NCI-H1048 (cell line): Measurements from ENCODE around the gene GJA3.

ENCODE experiments used
- DNase-seq: peaks from one replicate; lab custom pipeline; 2025; lab: John Stamatoyannopoulos, UW

GJA3 gene

GRCh38 chr13:20160306-20161274, at the start of gene GJA3:
Gene GJA3, minus strand, starts transcription at chr13:20161052. Its CDS starts 17,764 bp downstream, at chr13:20143288.
- DNase-seq, result no peak

GRCh38 chr13:20209948-20210347, 49.1 kb upstream of the GJA3 start:
- no peak for DNase-seq

- DNase-seq, result no peak
Observed at GRCh38 chr13:20206698-20207235, 45.9 kb upstream of the GJA3 start.

GRCh38 chr13:20206065-20206697, 45.3 kb upstream of the GJA3 start:
- DNase-seq, result no peak

- no peak for DNase-seq
Observed at GRCh38 chr13:20198781-20199180, 37.9 kb upstream of the GJA3 start.

GRCh38 chr13:20197361-20197834, 36.5 kb upstream of the GJA3 start:
- DNase-seq, result peak; percentile 4

GRCh38 chr13:20195801-20196200, 34.9 kb upstream of the GJA3 start:
- DNase-seq, result no peak

GRCh38 chr13:20193907-20194631, 33.2 kb upstream of the GJA3 start:
- DNase-seq, result no peak

- DNase-seq, result no peak
Observed at GRCh38 chr13:20193162-20193906, 32.5 kb upstream of the GJA3 start.

GRCh38 chr13:20192836-20193161, 31.9 kb upstream of the GJA3 start, which contains the start of gene GJB2:
Gene GJB2, minus strand, starts transcription at chr13:20192938. Its CDS starts 3,357 bp downstream, at chr13:20189581.
- DNase-seq, result no peak

- DNase-seq, result no peak
Observed at GRCh38 chr13:20192158-20192835, 31.4 kb upstream of the GJA3 start.

- no peak for DNase-seq
Observed at GRCh38 chr13:20191311-20192157, 30.7 kb upstream of the GJA3 start.

- DNase-seq, result no peak
Observed at GRCh38 chr13:20190481-20191310, 29.8 kb upstream of the GJA3 start.

GRCh38 chr13:20190076-20190475, 29.2 kb upstream of the GJA3 start:
- DNase-seq, result no peak

- DNase-seq, result no peak
Observed at GRCh38 chr13:20188667-20189553, 28.1 kb upstream of the GJA3 start.

- DNase-seq, result no peak
Observed at GRCh38 chr13:20186771-20187170, 25.9 kb upstream of the GJA3 start.

GRCh38 chr13:20185366-20186056, 24.7 kb upstream of the GJA3 start:
- no peak for DNase-seq
